Measurements from ENCODE around the gene CORO2A.

The CORO2A gene

DNA sequence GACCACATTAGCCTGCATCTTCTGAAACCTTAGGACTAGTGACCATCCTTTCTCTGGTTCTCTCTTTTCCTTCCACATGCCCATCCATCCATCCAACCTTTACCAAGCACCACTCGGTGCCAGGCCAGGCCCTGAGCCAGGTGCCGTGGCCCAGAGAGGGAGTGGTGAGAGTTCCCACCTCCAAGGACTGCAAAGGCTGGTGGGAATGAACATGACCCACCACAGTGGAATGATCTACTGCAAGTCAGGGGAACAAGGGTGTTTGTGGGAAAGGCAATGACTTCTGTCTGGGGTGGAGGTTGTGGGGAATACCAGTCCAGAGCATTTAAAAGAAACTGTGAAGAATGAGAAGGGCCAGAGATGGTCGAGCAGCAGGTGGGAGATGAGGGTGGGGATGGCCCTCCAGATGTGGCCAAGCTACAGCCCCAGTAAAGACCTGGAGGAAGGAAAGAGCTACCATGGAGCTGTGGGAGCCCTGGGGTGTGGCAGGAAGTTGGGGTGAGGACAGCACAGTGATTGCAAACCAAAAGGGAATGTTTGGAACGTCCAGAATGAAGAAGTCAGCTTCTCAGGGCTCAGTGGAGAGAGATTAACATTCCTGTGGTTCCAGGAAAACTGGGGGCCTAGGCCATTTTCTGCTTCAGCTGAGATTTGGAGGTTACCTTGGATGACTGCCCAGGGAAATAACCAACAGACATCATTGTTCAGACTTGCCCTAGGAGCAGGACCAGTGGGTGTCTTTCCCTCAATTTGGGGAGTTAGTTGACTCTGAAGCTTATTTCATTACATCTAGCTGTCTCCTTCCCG is 30.7 kb upstream of the CORO2A start:
- no peak overlapping the region for H3K4me3 ChIP-seq (ENCODE audit: low read depth, low read length)
- peak; percentile 95 for DNase-seq (ENCODE audit: low read depth)

- DNase-seq (ENCODE audit: low read depth): no peak
- no peak overlapping the region for H3K4me3 ChIP-seq (ENCODE audit: low read depth, low read length)
Measured at GRCh38 chr9:98220911-98221310, 28.5 kb upstream of the CORO2A start.

DNA sequence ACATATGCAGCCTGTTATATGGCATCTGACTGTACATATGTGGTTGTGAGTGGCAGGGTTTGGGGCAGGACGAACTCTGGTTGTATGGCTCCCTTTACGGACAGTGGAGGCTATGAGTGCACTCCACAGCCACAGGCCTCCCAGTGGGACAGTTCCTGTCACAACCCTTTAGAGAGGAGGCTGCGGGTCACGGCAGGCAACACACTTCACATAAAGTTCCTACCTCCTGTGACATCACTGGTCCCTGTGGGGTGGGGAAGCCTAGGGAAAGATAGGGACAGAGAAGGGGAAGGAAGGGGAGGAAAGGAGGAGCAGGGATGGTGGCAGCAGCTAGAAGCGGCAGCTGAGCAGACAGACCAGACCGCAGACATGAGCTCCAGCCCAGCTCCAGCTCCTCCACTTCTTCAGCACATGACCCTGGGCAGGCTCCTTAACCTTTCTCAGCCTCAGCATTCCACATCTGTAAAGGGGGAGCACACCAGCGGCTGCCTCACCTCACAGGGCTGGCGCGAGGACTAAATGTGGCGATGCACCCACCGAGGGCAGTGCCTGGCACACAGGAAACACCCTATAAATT is 27.4 kb upstream of the CORO2A start:
- DNase-seq (ENCODE audit: low read depth): no peak
- no peak overlapping the region for H3K4me3 ChIP-seq (ENCODE audit: low read depth, low read length)

DNA sequence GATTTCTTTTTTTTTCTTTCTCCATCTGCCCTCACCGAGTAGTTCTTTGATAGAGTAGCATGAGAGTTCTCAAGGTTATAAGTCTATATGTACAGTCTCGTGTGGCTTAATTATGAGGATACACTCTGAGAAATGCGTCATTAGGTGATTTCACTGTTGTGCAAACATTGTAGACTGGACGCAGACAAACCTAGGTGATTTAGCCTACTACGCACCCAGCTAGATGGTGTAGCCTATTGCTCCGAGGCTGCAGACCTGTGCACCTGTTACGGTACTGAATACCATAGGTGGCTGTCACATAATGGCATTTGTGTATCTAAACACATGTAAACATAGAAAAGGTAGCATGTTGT is 26.9 kb upstream of the CORO2A start:
- no peak overlapping the region for H3K4me3 ChIP-seq (ENCODE audit: low read depth, low read length)
- no peak for DNase-seq (ENCODE audit: low read depth)

GRCh38 chr9:98218562-98219363 is 26.3 kb upstream of the CORO2A start:
- H3K4me3 ChIP-seq (ENCODE audit: low read depth, low read length): no peak overlapping the region
- no peak for DNase-seq (ENCODE audit: low read depth)

DNA sequence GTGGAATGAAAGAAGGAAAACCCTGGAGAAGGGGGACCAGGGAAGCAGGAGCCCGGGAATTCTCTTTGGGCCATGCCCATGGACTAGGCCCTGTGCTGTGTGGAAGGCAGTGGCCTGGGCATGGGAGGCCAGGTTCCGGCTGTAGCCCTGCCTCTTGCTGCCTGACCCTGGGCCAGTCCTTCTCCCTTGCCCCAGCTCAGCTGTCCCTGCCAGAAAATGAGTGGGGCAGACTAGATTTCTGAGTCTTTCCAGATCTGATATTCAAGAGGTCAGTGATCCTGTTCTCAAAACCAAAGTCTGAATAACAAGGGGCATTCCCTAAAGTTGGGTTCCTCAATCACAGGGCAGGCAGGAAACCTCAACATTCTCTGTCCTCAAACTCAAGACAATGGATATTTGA is 24.8 kb upstream of the CORO2A start:
- no peak overlapping the region for H3K4me3 ChIP-seq (ENCODE audit: low read depth, low read length)
- DNase-seq (ENCODE audit: low read depth): no peak

- H3K4me3 ChIP-seq (ENCODE audit: low read depth, low read length): no peak overlapping the region
- no peak for DNase-seq (ENCODE audit: low read depth)
Measured at GRCh38 chr9:98216391-98216790, 24.0 kb upstream of the CORO2A start.

GRCh38 chr9:98215821-98216220 is 23.4 kb upstream of the CORO2A start:
- no peak overlapping the region for H3K4me3 ChIP-seq (ENCODE audit: low read depth, low read length)
- no peak for DNase-seq (ENCODE audit: low read depth)

DNA sequence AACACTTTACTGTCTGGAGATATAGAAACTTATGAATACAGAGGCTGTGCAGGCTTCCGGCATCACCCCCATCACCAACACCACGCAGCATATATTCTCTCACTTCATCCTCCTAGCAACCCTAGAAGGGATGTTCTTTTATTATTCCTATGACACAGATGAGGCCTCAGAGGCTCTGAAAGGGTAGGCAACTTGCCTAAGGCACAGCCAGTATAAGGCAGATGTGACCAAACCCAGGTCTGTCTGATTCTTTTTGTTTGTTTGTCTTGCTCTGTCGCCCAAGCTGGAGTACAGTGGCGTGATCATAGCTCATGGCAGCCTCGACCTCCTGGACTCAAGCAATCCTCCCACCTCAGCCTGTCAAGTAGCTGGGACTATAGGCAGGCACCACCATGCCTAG is 22.8 kb upstream of the CORO2A start:
- H3K4me3 ChIP-seq (ENCODE audit: low read depth, low read length): no peak overlapping the region
- no peak for DNase-seq (ENCODE audit: low read depth)

DNA sequence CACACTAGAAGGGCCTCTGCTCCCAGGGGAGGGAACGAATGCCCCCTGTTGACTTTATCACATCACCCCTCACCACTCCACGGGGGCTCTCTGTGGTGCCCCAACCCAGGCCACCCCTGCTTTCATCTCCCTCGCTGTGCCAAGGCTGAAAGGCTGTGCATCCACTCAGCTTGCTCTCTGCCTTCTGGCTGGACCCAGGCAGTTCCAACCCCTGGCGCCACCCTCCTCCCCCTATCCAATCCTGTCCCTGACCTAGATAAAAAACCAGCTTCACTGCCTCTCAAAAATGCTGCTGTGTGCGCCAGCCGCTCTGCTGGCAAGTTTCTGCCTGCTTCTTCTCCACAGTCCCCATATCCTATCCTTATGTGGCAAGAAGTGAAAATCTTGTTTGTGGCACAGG is 22.4 kb upstream of the CORO2A start:
- DNase-seq (ENCODE audit: low read depth): no peak
- no peak overlapping the region for H3K4me3 ChIP-seq (ENCODE audit: low read depth, low read length)

- no peak overlapping the region for H3K4me3 ChIP-seq (ENCODE audit: low read depth, low read length)
- DNase-seq (ENCODE audit: low read depth): no peak
Measured at GRCh38 chr9:98211260-98211659, 18.8 kb upstream of the CORO2A start.

- H3K4me3 ChIP-seq (ENCODE audit: low read depth, low read length): no peak overlapping the region
- DNase-seq (ENCODE audit: low read depth): no peak
Measured at GRCh38 chr9:98210435-98210834, 18.0 kb upstream of the CORO2A start.

GRCh38 chr9:98209530-98209929 is 17.1 kb upstream of the CORO2A start:
- no peak overlapping the region for H3K4me3 ChIP-seq (ENCODE audit: low read depth, low read length)
- DNase-seq (ENCODE audit: low read depth): no peak

- no peak for DNase-seq (ENCODE audit: low read depth)
Measured at GRCh38 chr9:98208635-98209034, 16.2 kb upstream of the CORO2A start.

DNA sequence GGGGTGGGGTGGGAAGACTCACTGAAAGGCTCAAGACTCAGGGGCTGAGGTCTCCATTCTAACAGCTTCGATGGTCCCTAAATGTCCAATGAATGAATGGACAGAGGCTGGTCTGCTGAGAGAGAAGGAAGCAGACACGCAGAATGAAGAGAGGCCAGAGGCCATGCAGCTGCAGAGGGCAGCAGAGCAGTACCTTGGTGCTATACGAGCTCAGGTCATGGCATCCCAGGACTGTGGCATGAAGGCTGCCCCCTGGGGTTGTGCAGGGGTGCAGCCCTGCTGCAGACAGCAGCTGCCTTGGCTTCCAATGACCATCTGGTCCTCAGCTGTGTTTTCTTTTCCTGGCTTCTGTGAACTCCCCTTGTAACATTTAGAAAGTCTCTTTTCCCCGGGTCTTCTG is 15.2 kb upstream of the CORO2A start:
- H3K4me3 ChIP-seq (ENCODE audit: low read depth, low read length): no peak overlapping the region
- DNase-seq (ENCODE audit: low read depth): no peak

More at GRCh38 chr9:98208635-98209034, 16.2 kb upstream of the CORO2A start:
- H3K4me3 ChIP-seq (ENCODE audit: low read depth, low read length): no peak overlapping the region

GRCh38 chr9:98206754-98207153 is 14.3 kb upstream of the CORO2A start:
- no peak overlapping the region for H3K4me3 ChIP-seq (ENCODE audit: low read depth, low read length)

GRCh38 chr9:98204692-98205091 is 12.3 kb upstream of the CORO2A start:
- no peak for DNase-seq (ENCODE audit: low read depth)
- no peak overlapping the region for H3K4me3 ChIP-seq (ENCODE audit: low read depth, low read length)

More at GRCh38 chr9:98206754-98207153, 14.3 kb upstream of the CORO2A start:
- no peak for DNase-seq (ENCODE audit: low read depth)

DNA sequence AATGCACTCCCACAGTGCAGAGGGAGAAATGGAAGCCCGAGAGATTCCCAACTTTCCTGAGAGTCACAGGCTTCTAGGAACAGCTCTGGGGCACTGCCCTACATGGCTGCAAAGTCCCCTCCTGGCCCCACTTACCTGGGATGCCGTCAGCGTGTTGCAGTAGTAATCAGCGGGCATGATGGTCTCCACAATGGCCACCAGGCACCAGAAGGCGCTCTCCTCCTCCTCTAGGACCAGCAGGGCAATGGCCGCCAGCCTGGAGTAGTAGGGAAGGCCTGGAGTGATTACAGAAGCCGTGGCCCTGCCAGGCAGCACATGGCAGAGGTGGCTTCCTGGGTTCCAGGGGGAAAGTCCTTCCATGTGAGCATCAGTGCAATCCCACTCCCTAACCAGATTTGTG is 10.7 kb upstream of the CORO2A start:
- no peak for DNase-seq (ENCODE audit: low read depth)
- no peak overlapping the region for H3K4me3 ChIP-seq (ENCODE audit: low read depth, low read length)

DNA sequence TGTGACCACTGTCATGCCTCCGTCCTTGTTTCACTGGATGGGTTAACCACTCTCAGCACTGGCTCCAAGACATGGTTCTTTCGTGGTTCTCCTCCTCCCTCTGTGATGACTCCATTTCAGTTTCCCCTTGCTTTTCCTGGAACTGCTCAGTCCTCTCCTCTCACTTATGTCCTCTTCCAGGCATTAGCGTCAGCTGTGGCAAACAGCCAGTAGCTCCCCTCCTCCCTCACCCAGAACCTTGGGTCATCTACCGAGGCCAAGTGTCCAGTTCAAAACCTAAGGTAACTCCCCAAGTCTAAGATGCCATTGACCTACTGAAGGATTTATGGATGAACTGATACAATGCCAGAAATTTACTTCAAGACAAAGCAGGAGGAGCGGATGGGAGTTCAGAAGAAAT is 9.8 kb upstream of the CORO2A start:
- DNase-seq (ENCODE audit: low read depth): no peak
- no peak overlapping the region for H3K4me3 ChIP-seq (ENCODE audit: low read depth, low read length)

GRCh38 chr9:98201749-98202148 is 9.3 kb upstream of the CORO2A start:
- DNase-seq (ENCODE audit: low read depth): no peak
- no peak overlapping the region for H3K4me3 ChIP-seq (ENCODE audit: low read depth, low read length)

- no peak for DNase-seq (ENCODE audit: low read depth)
Measured at GRCh38 chr9:98201102-98201501, 8.7 kb upstream of the CORO2A start.

More at GRCh38 chr9:98201102-98201501, 8.7 kb upstream of the CORO2A start:
- H3K4me3 ChIP-seq (ENCODE audit: low read depth, low read length): no peak overlapping the region

Data from skeletal muscle cell (primary cell).